Upper lobe of left lung (tissue), 6 donors: ENCODE results near the gene PARD6A. TPM values are rescaled to one million over a fixed set of nuclear protein-coding genes. Genes with fewer than 3 reads are reported as not detected.
A peak's percentile ranks its signal among the peaks of the same experiment; 100 is the strongest.

ENCODE experiments used
- ATAC-seq, 2 donors: fragments of 200-7000 bp; cut with Tn5 transposase; one replicate each; pipeline ENCODE4 v1.9.1; 2022; ENCODE audit warnings: mild to moderate bottlenecking in 2 of 2, moderate library complexity in 2 of 2; ENCODE audit not compliant: low FRiP score in 2 of 2
- DNase-seq, 2 donors: peaks; one replicate each; pipeline ENCODE4 v3.0.0-alpha.2; 2019 to 2020
- H3K27ac ChIP-seq, 4 donors: fragments of 200-600 bp; sonication (generic); one replicate each; pipeline ENCODE4 v1.5.1; 2016 to 2019
- H3K27me3 ChIP-seq, 4 donors: fragments of 200-600 bp; sonication (generic); one replicate each; pipeline ENCODE4 v1.5.1; 2017 to 2019
- H3K36me3 ChIP-seq, 4 donors: fragments of 200-600 bp; sonication (generic); one replicate each; pipeline ENCODE4 v1.5.1; 2016 to 2019
- H3K4me1 ChIP-seq, 4 donors: fragments of 200-600 bp; sonication (generic); one replicate each; pipeline ENCODE4 v1.5.1; 2018 to 2019
- H3K4me3 ChIP-seq, 4 donors: fragments of 200-600 bp; sonication (generic); one replicate each; pipeline ENCODE4 v1.5.1; 2017 to 2019; ENCODE audit warnings: mild to moderate bottlenecking in 2 of 4, moderate library complexity in 1 of 4
- H3K9me3 ChIP-seq, 4 donors: fragments of 200-600 bp; sonication (generic); one replicate each; pipeline ENCODE4 v1.5.1; 2018 to 2019
- CTCF ChIP-seq, 6 experiments: fragments of 450-650 bp in 4 of 6; fragments of 200-600 bp in 2 of 6; sonication (generic) in 2 of 6; IDR thresholded peaks; one replicate each; pipeline ENCODE4 v1.5.1; 2016 to 2019; ENCODE audit warnings: antibody characterized with exemption in 6 of 6
- EP300 ChIP-seq, 4 donors: sonication (generic); formaldehyde crosslinking; IDR thresholded peaks; one replicate each; pipeline ENCODE4 v1.5.1; 2017; ENCODE audit warnings: antibody characterized with exemption in 4 of 4, control low read depth in 2 of 4
- POLR2A ChIP-seq, 4 donors: fragments of 450-650 bp; IDR thresholded peaks; one replicate each; pipeline ENCODE4 v1.5.1; 2016 to 2017; ENCODE audit warnings: antibody characterized with exemption in 4 of 4, mild to moderate bottlenecking in 2 of 4
- POLR2AphosphoS5 ChIP-seq, 2 donors: sonication (generic); formaldehyde crosslinking; IDR thresholded peaks; one replicate each; pipeline ENCODE4 v1.5.1; 2017; ENCODE audit warnings: antibody characterized with exemption in 2 of 2
- WGBS, 2 donors: methylation state at CpG; one replicate each; pipeline ENCODE4 v1.1.5; 2017 to 2018; 5-methylcytosine and 5-hydroxymethylcytosine counted together
- total RNA-seq, 6 donors: library from RNA; depleted of rRNA in 4 of 6; stranded (reverse); fragments of >200 nt in 4 of 6; gene quantifications; one replicate each; pipeline versions ENCODE4 v1.1.0 to v1.2.1, GENCODE V29; 2016 to 2021
- donor health status: DM: no; HTN: no; CAD: no; lungs with moderate emphysema.
- donor health status: DM: no; HTN: yes; CAD: no; lungs with severe emphysema.

PARD6A gene
- total RNA-seq, 6 donors from 2014 or later: 2.1 to 9.3 (median 6.6) TPM

- H3K27me3 ChIP-seq: no peaks in the 10 kb centered on the region
- no peak for TF ChIP-seq CTCF (IDR thresholded peaks at IDR 0.05)
- TF ChIP-seq POLR2A (IDR thresholded peaks at IDR 0.05): no peak
- TF ChIP-seq POLR2AphosphoS5 (IDR thresholded peaks at IDR 0.05): no peak
- no peak for TF ChIP-seq EP300 (IDR thresholded peaks at IDR 0.05)
- no peak overlapping the region for H3K27ac ChIP-seq
- H3K9me3 ChIP-seq: no peaks in the 10 kb centered on the region
- no peaks in the 10 kb centered on the region for H3K36me3 ChIP-seq
- H3K4me3 ChIP-seq: no peak overlapping the region
- H3K4me1 ChIP-seq: peaks cover 0 to 7% (median 2%) of the 10 kb centered on the region in 4 donors
- WGBS, 2 donors: 72 to 80% methylated on average over 1 to 2 of the region's 2 CpGs
- ATAC-seq (peak in 1 of 2 donors; percentile 34), DNase-seq (peak in 1 of 2 donors; percentile 30)
Measured at GRCh38 chr16:67708368-67708771, 47.6 kb downstream of the PARD6A start.

- TF ChIP-seq CTCF (IDR thresholded peaks at IDR 0.05): no peak
- no peak for TF ChIP-seq POLR2A (IDR thresholded peaks at IDR 0.05)
- no peak for TF ChIP-seq POLR2AphosphoS5 (IDR thresholded peaks at IDR 0.05)
- no peak for TF ChIP-seq EP300 (IDR thresholded peaks at IDR 0.05)
- no peaks in the 10 kb centered on the region for H3K27me3 ChIP-seq
- WGBS, 2 donors: 75 to 92% methylated on average over 1 of the region's 1 CpG
- no peak overlapping the region for H3K27ac ChIP-seq
- peaks cover 4 to 8% (median 6%) of the 10 kb centered on the region in 4 donors for H3K4me1 ChIP-seq
- no peaks in the 10 kb centered on the region for H3K36me3 ChIP-seq
- no peaks in the 10 kb centered on the region for H3K9me3 ChIP-seq
- ATAC-seq (no peak), DNase-seq (no peak)
- no peak overlapping the region for H3K4me3 ChIP-seq
Measured at GRCh38 chr16:67709050-67709449, 48.3 kb downstream of the PARD6A start.

- TF ChIP-seq EP300 (IDR thresholded peaks at IDR 0.05) (no peak), CTCF (IDR thresholded peaks at IDR 0.05) (no peak), POLR2AphosphoS5 (IDR thresholded peaks at IDR 0.05) (no peak), POLR2A (IDR thresholded peaks at IDR 0.05) (no peak)
- H3K4me1 ChIP-seq: peaks cover 4 to 20% (median 15%) of the 10 kb centered on the region in 4 donors
- no peaks in the 10 kb centered on the region for H3K9me3 ChIP-seq
- H3K36me3 ChIP-seq: no peaks in the 10 kb centered on the region
- WGBS, 2 donors: 91 to 96% methylated on average over 6 of the region's 6 CpGs
- DNase-seq: no peak
- H3K27ac ChIP-seq: no peak overlapping the region
- no peaks in the 10 kb centered on the region for H3K27me3 ChIP-seq
- ATAC-seq: no peak
- H3K4me3 ChIP-seq: no peak overlapping the region
Measured at GRCh38 chr16:67710607-67711006, 49.8 kb downstream of the PARD6A start.

Other genes starting within 250 kb of the PARD6A start
- gene ZDHHC1, start 244.5 kb upstream of the PARD6A start, total RNA-seq: 10 to 100 TPM; 14.7 to 49.2 (median 21.4) TPM
- 1 to 10 TPM in 5 of 6 donors, under 1 TPM in 1; 0.78 to 5.0 (median 1.6) TPM for gene HSD11B2, start 229.8 kb upstream of the PARD6A start, total RNA-seq
- gene ATP6V0D1, start 179.8 kb upstream of the PARD6A start, total RNA-seq: 100 to 1,000 TPM in 4 of 6 donors, 10 to 100 TPM in 2; 69.1 to 221 (median 147) TPM
- 1 to 10 TPM in 3 of 6 donors, not detected in 3; 3.5 to 7.6 (median 3.8) TPM for gene AGRP, start 177.4 kb upstream of the PARD6A start, total RNA-seq
- 100 to 1,000 TPM in 4 of 6 donors, 10 to 100 TPM in 2; 76.9 to 183 (median 113) TPM for gene RIPOR1, start 132.1 kb upstream of the PARD6A start, total RNA-seq
- gene CTCF, start 98.4 kb upstream of the PARD6A start, total RNA-seq: 10 to 100 TPM; 29.7 to 42.6 (median 34.2) TPM
- gene CARMIL2, start 15.8 kb upstream of the PARD6A start, total RNA-seq: 10 to 100 TPM in 1 of 6 donors, 1 to 10 TPM in 5; 1.8 to 55.5 (median 4.0) TPM
- gene ACD, start 700 bp upstream of the PARD6A start, total RNA-seq: 10 to 100 TPM; 15.8 to 25.1 (median 18.8) TPM
- gene ENKD1, start 5.8 kb downstream of the PARD6A start, total RNA-seq: 10 to 100 TPM; 18.2 to 50.3 (median 28.5) TPM
- gene C16orf86, start 5.9 kb downstream of the PARD6A start, total RNA-seq: 10 to 100 TPM in 1 of 6 donors, 1 to 10 TPM in 5; 1.2 to 22.0 (median 5.2) TPM
- gene GFOD2, start 58.4 kb downstream of the PARD6A start, total RNA-seq: 10 to 100 TPM; 14.3 to 21.0 (median 17.0) TPM
- 10 to 100 TPM in 5 of 6 donors, 1 to 10 TPM in 1; 6.5 to 50.3 (median 17.0) TPM for gene RANBP10, start 145.6 kb downstream of the PARD6A start, total RNA-seq
- 10 to 100 TPM in 1 of 6 donors, 1 to 10 TPM in 4, under 1 TPM in 1; 0.66 to 13.1 (median 4.4) TPM for gene TSNAXIP1, start 145.9 kb downstream of the PARD6A start, total RNA-seq
- gene THAP11, start 181.4 kb downstream of the PARD6A start, total RNA-seq: 10 to 100 TPM; 28.3 to 66.3 (median 34.3) TPM
- gene NUTF2, start 186.0 kb downstream of the PARD6A start, total RNA-seq: 100 to 1,000 TPM in 2 of 6 donors, 10 to 100 TPM in 4; 50.2 to 203 (median 78.3) TPM
- gene CENPT, start 186.7 kb downstream of the PARD6A start, total RNA-seq: 100 to 1,000 TPM in 1 of 6 donors, 10 to 100 TPM in 5; 30.6 to 201 (median 50.6) TPM
- gene EDC4, start 212.1 kb downstream of the PARD6A start, total RNA-seq: 100 to 1,000 TPM in 1 of 6 donors, 10 to 100 TPM in 5; 41.6 to 101 (median 65.0) TPM
- 1 to 10 TPM in 5 of 6 donors, not detected in 1; 1.6 to 4.2 (median 2.3) TPM for gene NRN1L, start 223.9 kb downstream of the PARD6A start, total RNA-seq
- gene PSKH1, start 232.3 kb downstream of the PARD6A start, total RNA-seq: 10 to 100 TPM; 21.9 to 36.5 (median 31.5) TPM